NCI-H1694 (cell line): Measurements from ENCODE around the gene TSPAN19.
"Not testable (repeated sequence)": the region's sequence is repeated elsewhere in the genome, so short reads cannot be mapped to it uniquely, and the experiment has no call there.

ENCODE experiments used
- DNase-seq: peaks from one replicate; lab custom pipeline; 2025; lab: John Stamatoyannopoulos, UW

The TSPAN19 gene

GRCh38 chr12:85036234-85036707 is at the start of gene TSPAN19, which contains the start of gene LRRIQ1:
TSS of gene TSPAN19 (minus strand) at chr12:85036277. CDS start at chr12:85029946, 6,331 bp downstream.
TSS of gene LRRIQ1 (plus strand) at chr12:85036351. CDS start at chr12:85038177, 1,826 bp downstream.
- DNase-seq = peak; percentile 64

GRCh38 chr12:85085066-85085465 is 49.0 kb upstream of the TSPAN19 start:
- DNase-seq = no peak

- peak; percentile 5 for DNase-seq
These were observed 40.8 kb upstream of the TSPAN19 start for GRCh38 chr12:85076688-85077430.

- DNase-seq = no peak
These were observed 36.7 kb upstream of the TSPAN19 start for GRCh38 chr12:85072826-85073225.

GRCh38 chr12:85065837-85066482 is 29.9 kb upstream of the TSPAN19 start:
- no peak for DNase-seq

GRCh38 chr12:85060916-85061315 is 24.8 kb upstream of the TSPAN19 start:
- no peak for DNase-seq

- no peak for DNase-seq
These were observed 23.5 kb upstream of the TSPAN19 start for GRCh38 chr12:85059594-85059993.

- no peak for DNase-seq
These were observed 22.3 kb upstream of the TSPAN19 start for GRCh38 chr12:85058339-85058738.

GRCh38 chr12:85057370-85057963 is 21.4 kb upstream of the TSPAN19 start:
- peak; percentile 13 for DNase-seq

- DNase-seq = no peak
These were observed 7.8 kb upstream of the TSPAN19 start for GRCh38 chr12:85043829-85044228.

- DNase-seq = no peak
These were observed 5.3 kb upstream of the TSPAN19 start for GRCh38 chr12:85041395-85041794.

- DNase-seq = no peak
These were observed 656 bp upstream of the TSPAN19 start for GRCh38 chr12:85036733-85037132.

- peak; percentile 21 for DNase-seq
These were observed 6.6 kb downstream of the TSPAN19 start for GRCh38 chr12:85029456-85029855.

- no peak for DNase-seq
These were observed 18.0 kb downstream of the TSPAN19 start for GRCh38 chr12:85018098-85018497.

- no peak for DNase-seq
These were observed 18.5 kb downstream of the TSPAN19 start for GRCh38 chr12:85017618-85018017.

- no peak for DNase-seq
These were observed 18.9 kb downstream of the TSPAN19 start for GRCh38 chr12:85017133-85017532.

GRCh38 chr12:85016413-85016812 is 19.7 kb downstream of the TSPAN19 start:
- no peak for DNase-seq

- no peak for DNase-seq
These were observed 28.2 kb downstream of the TSPAN19 start for GRCh38 chr12:85007836-85008235.

- no peak for DNase-seq
These were observed 29.9 kb downstream of the TSPAN19 start for GRCh38 chr12:85006206-85006605.

- no peak for DNase-seq
These were observed 30.5 kb downstream of the TSPAN19 start for GRCh38 chr12:85005615-85006014.

- not testable (repeated sequence) for DNase-seq
These were observed 31.0 kb downstream of the TSPAN19 start for GRCh38 chr12:85005047-85005446.

GRCh38 chr12:85004204-85004603 is 31.9 kb downstream of the TSPAN19 start:
- DNase-seq = no peak

GRCh38 chr12:85002778-85003296 is 33.2 kb downstream of the TSPAN19 start:
- no peak for DNase-seq
